ENCODE results near the gene CILP. TPM values are rescaled to one million over a fixed set of nuclear protein-coding genes. Genes with fewer than 3 reads are reported as not detected.
A peak's percentile ranks its signal among the peaks of the same experiment; 100 is the strongest.
"Not testable (repeated sequence)": the region's sequence is repeated elsewhere in the genome, so short reads cannot be mapped to it uniquely, and the experiment has no call there.

Gene CILP
- total RNA-seq, 1 donor from 2014 or later, result 0.12 TPM

DNA sequence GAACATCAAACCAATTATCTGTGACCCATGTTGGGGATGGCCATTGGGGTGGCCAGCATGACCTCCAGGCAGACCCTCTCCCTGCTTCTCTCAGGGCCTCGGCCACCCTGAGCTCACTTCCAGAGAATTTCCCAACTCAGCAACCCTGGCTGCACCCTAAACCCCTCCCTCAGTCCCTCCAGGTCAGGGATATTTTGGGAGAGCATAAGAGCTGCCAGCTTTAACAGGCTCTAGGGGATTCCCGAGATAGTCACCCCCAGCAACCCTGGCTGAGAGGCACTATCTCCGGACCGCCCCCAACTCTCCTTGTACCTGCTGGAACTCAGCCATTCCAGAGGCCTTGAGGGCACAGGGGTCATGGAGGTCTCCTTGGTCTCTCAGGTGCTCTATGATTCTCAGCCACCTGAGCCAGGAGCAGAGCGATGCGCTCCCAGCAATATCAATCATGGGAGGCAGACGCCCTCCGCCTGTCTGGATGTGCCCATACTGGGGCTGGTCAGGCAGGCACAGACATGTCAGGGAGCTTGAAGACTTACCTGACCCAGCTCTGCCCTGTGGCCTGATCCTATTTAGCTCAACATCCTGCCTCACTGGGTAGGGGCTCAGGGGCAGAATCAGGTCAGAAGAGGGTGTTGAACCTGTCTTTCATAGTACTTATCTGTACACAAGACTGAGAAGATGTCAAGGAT, 34.9 kb upstream of the CILP start:
- no peaks in the 10 kb centered on the region for H3K4me1 Mint-ChIP-seq
- TF ChIP-seq CTCF (conservative IDR thresholded peaks at IDR 0.05), result no peak
- peaks cover 9% of the 10 kb centered on the region for H3K36me3 Mint-ChIP-seq (ENCODE audit: low read depth)
- no peaks in the 10 kb centered on the region for H3K27me3 Mint-ChIP-seq (ENCODE audit: low read depth)
- no peak overlapping the region for H3K4me3 Mint-ChIP-seq
- no peak overlapping the region for H3K27ac Mint-ChIP-seq (ENCODE audit: unreplicated experiment)
- H3K9me3 Mint-ChIP-seq, result peaks cover 2% of the 10 kb centered on the region
- DNase-seq (ENCODE audit: low read depth, low spot score), result no peak

DNA sequence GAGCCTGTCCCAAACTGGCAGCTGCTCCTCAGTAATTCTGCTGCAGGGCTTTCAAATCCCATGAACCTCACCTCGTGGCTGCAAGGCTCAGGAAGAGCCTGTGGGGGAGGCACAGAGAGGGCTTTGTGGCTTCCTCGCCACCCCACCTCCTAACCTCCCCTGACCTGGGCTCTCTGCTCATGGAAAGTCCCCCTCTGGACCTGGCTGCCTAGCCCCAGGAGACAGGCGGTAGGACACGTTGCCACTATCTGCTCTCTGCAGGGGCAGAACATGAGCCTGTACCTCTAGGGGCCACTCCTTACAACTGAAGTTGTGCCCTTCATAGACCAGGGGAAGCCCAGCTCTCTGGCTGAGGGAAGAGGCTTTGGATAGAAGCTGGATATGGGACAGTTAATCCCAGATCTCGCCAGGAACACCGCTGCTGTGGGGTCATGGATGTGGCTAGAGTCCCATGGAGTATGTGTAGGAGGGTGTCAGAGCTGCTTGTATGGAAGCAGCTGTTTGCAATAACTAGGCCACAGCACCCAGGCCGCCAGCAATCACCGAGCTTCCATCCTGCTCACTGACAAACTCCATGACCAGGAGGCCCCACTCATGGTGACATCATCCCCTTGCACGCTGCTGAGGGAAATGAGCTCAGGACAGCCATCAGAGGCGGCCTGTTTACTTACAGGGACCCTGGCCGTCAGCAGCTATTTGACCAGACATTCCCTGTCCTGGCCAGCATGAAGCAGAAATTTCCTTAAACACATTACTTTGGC, 34.0 kb upstream of the CILP start:
- DNase-seq (ENCODE audit: low read depth, low spot score), result no peak
- Mint-ChIP-seq H3K27ac (ENCODE audit: unreplicated experiment) (no peak overlapping the region), H3K27me3 (ENCODE audit: low read depth) (no peaks in the 10 kb centered on the region), H3K36me3 (ENCODE audit: low read depth) (peaks cover 9% of the 10 kb centered on the region), H3K4me3 (no peak overlapping the region), H3K4me1 (no peaks in the 10 kb centered on the region), H3K9me3 (peaks cover 2% of the 10 kb centered on the region)
- no peak for TF ChIP-seq CTCF (conservative IDR thresholded peaks at IDR 0.05)

DNA sequence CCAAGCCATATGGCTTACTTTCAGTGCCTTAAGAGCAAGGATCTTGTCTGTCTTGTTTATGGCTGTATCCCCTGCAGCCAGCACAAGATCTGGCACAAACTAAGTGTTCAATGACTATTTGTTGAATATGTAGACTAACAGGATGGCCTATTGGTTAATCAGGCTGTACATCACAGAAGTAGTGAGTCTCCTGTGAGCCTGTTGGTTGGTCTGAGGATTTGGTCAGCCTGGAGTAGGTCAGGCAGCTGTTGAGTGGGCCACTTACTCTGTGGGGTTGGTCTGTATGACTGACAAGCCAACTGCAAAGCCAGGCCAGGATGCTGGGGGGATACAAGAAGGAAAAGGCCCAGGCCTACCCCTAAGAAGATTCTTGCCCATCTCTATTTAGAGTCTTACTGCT, 33.4 kb upstream of the CILP start:
- no peak for TF ChIP-seq CTCF (conservative IDR thresholded peaks at IDR 0.05)
- Mint-ChIP-seq H3K36me3 (ENCODE audit: low read depth) (peaks cover 9% of the 10 kb centered on the region), H3K27me3 (ENCODE audit: low read depth) (no peaks in the 10 kb centered on the region), H3K27ac (ENCODE audit: unreplicated experiment) (no peak overlapping the region), H3K4me3 (no peak overlapping the region), H3K4me1 (no peaks in the 10 kb centered on the region), H3K9me3 (peaks cover 2% of the 10 kb centered on the region)
- no peak for DNase-seq (ENCODE audit: low read depth, low spot score)

DNA sequence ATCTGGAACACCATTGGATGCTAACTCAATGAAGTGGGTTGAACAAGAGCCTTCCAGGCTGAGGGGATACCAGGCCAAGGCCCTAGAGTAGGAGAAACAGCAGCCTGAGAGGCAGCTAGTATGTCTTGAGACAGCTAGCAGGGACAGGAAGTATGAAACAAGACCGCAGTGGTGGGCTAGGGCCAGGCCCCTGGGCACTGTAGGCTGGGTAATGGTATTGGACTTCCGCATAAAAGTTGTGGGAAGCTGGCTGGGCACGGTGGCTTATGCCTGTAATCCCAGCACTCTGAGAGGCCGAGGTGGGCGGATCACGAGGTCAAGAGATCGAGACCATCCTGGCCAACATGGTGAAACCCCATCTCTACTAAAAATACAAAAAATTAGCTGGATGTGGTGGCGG, 25.2 kb upstream of the CILP start:
- not testable (repeated sequence) for H3K27me3 Mint-ChIP-seq (ENCODE audit: low read depth); H3K36me3 Mint-ChIP-seq (ENCODE audit: low read depth)

GRCh38 chr15:65233696-65234095, 22.4 kb upstream of the CILP start:
- Mint-ChIP-seq H3K9me3 (no peaks in the 10 kb centered on the region), H3K27ac (ENCODE audit: unreplicated experiment) (no peak overlapping the region), H3K36me3 (ENCODE audit: low read depth) (no peaks in the 10 kb centered on the region), H3K4me1 (no peaks in the 10 kb centered on the region), H3K4me3 (no peak overlapping the region), H3K27me3 (ENCODE audit: low read depth) (no peaks in the 10 kb centered on the region)
- DNase-seq (ENCODE audit: low read depth, low spot score), result no peak
- no peak for TF ChIP-seq CTCF (conservative IDR thresholded peaks at IDR 0.05)

More for the DNA sequence above, 25.2 kb upstream of the CILP start:
- H3K9me3 Mint-ChIP-seq; H3K4me1 Mint-ChIP-seq; DNase-seq (ENCODE audit: low read depth, low spot score); H3K4me3 Mint-ChIP-seq: not testable (repeated sequence)
- peak overlapping the region; percentile 44 for H3K27ac Mint-ChIP-seq (ENCODE audit: unreplicated experiment)

DNA sequence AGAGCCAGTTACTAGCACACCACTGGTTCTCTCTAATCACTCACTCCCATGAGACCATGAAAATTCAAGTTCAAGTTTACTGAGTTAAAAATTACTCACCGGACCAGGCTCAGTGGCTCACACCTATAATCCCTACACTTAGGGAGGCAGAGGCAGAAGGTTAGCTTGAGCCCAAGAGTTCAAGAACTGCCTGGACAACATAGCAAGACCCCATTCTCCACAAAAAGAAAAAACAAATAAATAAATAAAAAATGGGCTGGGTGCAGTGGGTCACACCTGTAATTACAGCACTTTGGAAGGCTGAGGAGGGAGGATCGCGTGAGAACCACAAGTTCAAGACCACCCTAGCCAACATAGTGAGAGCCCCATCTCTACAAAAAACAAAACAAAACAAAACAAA, 21.2 kb upstream of the CILP start:
- no peak overlapping the region for H3K4me3 Mint-ChIP-seq
- no peaks in the 10 kb centered on the region for H3K4me1 Mint-ChIP-seq
- TF ChIP-seq CTCF (conservative IDR thresholded peaks at IDR 0.05), result no peak
- H3K36me3 Mint-ChIP-seq (ENCODE audit: low read depth), result no peaks in the 10 kb centered on the region
- DNase-seq (ENCODE audit: low read depth, low spot score), result no peak
- no peaks in the 10 kb centered on the region for H3K9me3 Mint-ChIP-seq
- no peaks in the 10 kb centered on the region for H3K27me3 Mint-ChIP-seq (ENCODE audit: low read depth)
- no peak overlapping the region for H3K27ac Mint-ChIP-seq (ENCODE audit: unreplicated experiment)
